Measurements from ENCODE around the gene TRPM7. TPM values are rescaled to one million over a fixed set of nuclear protein-coding genes. Genes with fewer than 3 reads are reported as not detected.

TRPM7 gene
- total and polyA plus RNA-seq, 2 of the 8 experiments (the other 6 are each of a cell fraction or from before 2014, with no cell fraction given), result 7.5 to 33.2 TPM

DNA sequence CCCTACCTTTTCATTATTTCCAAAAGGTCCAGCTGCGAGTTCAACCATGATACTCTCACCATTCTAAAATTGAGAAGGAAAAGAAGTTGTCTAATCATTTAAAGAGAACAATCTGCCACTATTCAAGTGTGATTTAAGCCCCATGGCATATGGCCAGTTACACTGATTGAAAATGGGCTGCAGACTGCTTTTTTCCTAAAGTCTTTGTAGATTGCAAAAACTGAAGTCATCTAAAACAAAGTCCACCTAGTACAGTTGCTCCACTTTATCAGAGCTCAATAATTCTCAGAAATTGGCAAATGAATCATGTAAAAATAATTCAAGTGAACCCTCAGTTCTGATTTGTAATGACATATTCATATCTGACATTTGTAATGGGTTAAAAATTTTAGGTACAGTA, 39.7 kb upstream of the TRPM7 start:
- H3K4me2 ChIP-seq (ENCODE audit: insufficient read depth in 1 of 2, low read depth in 2 of 2, low read length in 2 of 2), result no peak overlapping the region
- no peak overlapping the region for H2BK120ac ChIP-seq (replicated peaks; ENCODE audit: low read depth, low read length)
- H2AFZ ChIP-seq (ENCODE audit: low read length), result no peak overlapping the region
- H2BK20ac ChIP-seq (ENCODE audit: low read length), result no peak overlapping the region
- H3K4ac ChIP-seq (replicated peaks; ENCODE audit: insufficient read length, low read depth, low read length), result no peak overlapping the region
- H3K23ac ChIP-seq (ENCODE audit: insufficient read length), result no peak overlapping the region
- no peak for DNase-seq (ENCODE audit: low read depth in 1 of 2, low spot score in 2 of 2)
- H4K91ac ChIP-seq (replicated peaks; ENCODE audit: insufficient read length, low read length), result no peak overlapping the region
- H4K5ac ChIP-seq (ENCODE audit: insufficient read length, low read depth, low read length), result no peak overlapping the region
- POLR2A ChIA-PET (ENCODE audit: partially characterized antibody), result interaction anchor here (0.6 kb wide), 1 partner anchor 19 kb away, joined by 4 read pairs; no protein-coding TSS in a partner anchor
- no peaks in the 10 kb centered on the region for H3K23me2 ChIP-seq (ENCODE audit: low read depth, low read length)
- H3K36me3 ChIP-seq (ENCODE audit: control insufficient read depth in 2 of 4, insufficient read depth in 4 of 4, low read length in 3 of 4), result no peaks in the 10 kb centered on the region; a peak in 2 of 8 replicates
- H4K8ac ChIP-seq (ENCODE audit: extremely low read depth, insufficient read depth, low read length), result no peak overlapping the region
- no peak overlapping the region for H2BK15ac ChIP-seq (ENCODE audit: low read length)
- no peak overlapping the region for H2AK5ac ChIP-seq (ENCODE audit: low read depth, low read length)
- no peaks in the 10 kb centered on the region for H3K79me2 ChIP-seq (ENCODE audit: control insufficient read depth in 1 of 2, insufficient read depth in 2 of 2, low read length in 2 of 2)
- H3K56ac ChIP-seq (replicated peaks; ENCODE audit: insufficient read length, low read depth, low read length), result no peak overlapping the region
- H3K18ac ChIP-seq (ENCODE audit: extremely low read depth, low read length), result no peak overlapping the region
- no peak overlapping the region for H3K14ac ChIP-seq (ENCODE audit: insufficient read length)
- H3K4me1 ChIP-seq (replicated peaks in 1 of 4; ENCODE audit: control insufficient read depth in 3 of 4, insufficient read depth in 4 of 4, low read length in 3 of 4), result no peaks in the 10 kb centered on the region
- WGBS, 2 experiments (ENCODE audit: extremely low coverage in 1 of 2, insufficient coverage in 1 of 2, insufficient read length in 1 of 2, insufficient replicate concordance in 2 of 2, low coverage in 1 of 2, low lambda C conversion rate in 2 of 2, missing lambda C conversion rate in 1 of 2), result 96% methylated on average over 1 of the region's 1 CpG; no CpG with 5 or more reads in 1 of the 2 experiments
- H3K27me3 ChIP-seq (replicated peaks in 1 of 4; ENCODE audit: control insufficient read depth in 3 of 4, extremely low read depth in 1 of 4, insufficient read depth in 3 of 4, low read length in 3 of 4), result no peaks in the 10 kb centered on the region
- no peak overlapping the region for H2BK12ac ChIP-seq (ENCODE audit: low read depth, low read length)
- H3K9ac ChIP-seq (replicated peaks in 1 of 4; ENCODE audit: extremely low read depth in 1 of 4, low read depth in 3 of 4, low read length in 3 of 4), result no peak overlapping the region
- no peak for FAIRE-seq
- no peak overlapping the region for H3K27ac ChIP-seq (ENCODE audit: low read depth, low read length)
- no peak overlapping the region for H2BK5ac ChIP-seq (ENCODE audit: low read depth, low read length)
- H3K79me1 ChIP-seq (ENCODE audit: low read depth, low read length), result no peaks in the 10 kb centered on the region
- CTCF ChIA-PET (ENCODE audit: partially characterized antibody), result interaction anchor here (1.0 kb wide), 1 partner anchor 18 kb away, joined by 3 read pairs; no protein-coding TSS in a partner anchor
- no peaks in the 10 kb centered on the region for H4K20me1 ChIP-seq (replicated peaks in 1 of 2; ENCODE audit: control insufficient read depth in 1 of 2, insufficient read depth in 2 of 2, low read length in 2 of 2)
- H3K9me3 ChIP-seq (ENCODE audit: insufficient read depth in 2 of 2, low read depth in 1 of 2, low read length in 1 of 2), result no peaks in the 10 kb centered on the region
- no peak overlapping the region for H3K4me3 ChIP-seq (ENCODE audit: extremely low read depth in 1 of 4, insufficient read depth in 2 of 4, low read depth in 3 of 4, low read length in 4 of 4)
- no peak for TF ChIP-seq ATF3 (IDR thresholded peaks at IDR 0.05; ENCODE audit: insufficient read depth, low read depth, low read length)
- TF ChIP-seq EGR1 (IDR thresholded peaks at IDR 0.05; ENCODE audit: borderline replicate concordance, low read depth, low read length), result no peak
- no peak for TF ChIP-seq BRCA1 (IDR thresholded peaks at IDR 0.05; ENCODE audit: low read depth, low read length)
- no peak for TF ChIP-seq TBP (IDR thresholded peaks at IDR 0.05; ENCODE audit: low read depth, low read length)
- TF ChIP-seq CEBPB (IDR thresholded peaks at IDR 0.05; ENCODE audit: low read depth, low read length), result no peak
- no peak for TF ChIP-seq SP2 (IDR thresholded peaks at IDR 0.05; ENCODE audit: low read length)
- no peak for TF ChIP-seq GABPA (IDR thresholded peaks at IDR 0.05; ENCODE audit: borderline replicate concordance, insufficient read depth, low read length)
- TF ChIP-seq, protein P1, sequence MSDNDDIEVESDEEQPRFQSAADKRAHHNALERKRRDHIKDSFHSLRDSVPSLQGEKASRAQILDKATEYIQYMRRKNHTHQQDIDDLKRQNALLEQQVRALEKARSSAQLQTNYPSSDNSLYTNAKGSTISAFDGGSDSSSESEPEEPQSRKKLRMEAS (IDR thresholded peaks at IDR 0.05), result no peak
- no peak for TF ChIP-seq RAD21 (IDR thresholded peaks at IDR 0.05 in 1 of 2, conservative IDR thresholded peaks at IDR 0.05 in 1 of 2; ENCODE audit: low read depth in 2 of 2, low read length in 2 of 2)
- TF ChIP-seq SP4 (IDR thresholded peaks at IDR 0.05; ENCODE audit: low read length), result no peak
- TF ChIP-seq RXRA (IDR thresholded peaks at IDR 0.05; ENCODE audit: insufficient read depth, low read depth, low read length), result no peak
- TF ChIP-seq CHD2 (IDR thresholded peaks at IDR 0.05; ENCODE audit: low read length), result no peak
- no peak for TF ChIP-seq KDM4A (IDR thresholded peaks at IDR 0.05; ENCODE audit: low read depth, low read length, severe bottlenecking)
- TF ChIP-seq BACH1 (IDR thresholded peaks at IDR 0.05; ENCODE audit: low read length), result no peak

Data from H1 (cell line).